GM23338 (cell line): Measurements from ENCODE around the gene KPNA4. TPM values are rescaled to one million over a fixed set of nuclear protein-coding genes. Genes with fewer than 3 reads are reported as not detected.

Experiments used
- ATAC-seq: fragments of 200-7000 bp; cut with Tn5 transposase; 3 replicates; pipeline ENCODE4 v1.9.1; 2020
- DNase-seq: peaks from one replicate; pipeline ENCODE4 v3.0.0-alpha.2; 2015; ENCODE audit warnings: low spot score
- H2AFZ ChIP-seq: fragments of 200-600 bp; sonication (generic); 2 replicates; pipeline ENCODE4 v1.8.0; 2016; ENCODE audit warnings: antibody characterized with exemption, mild to moderate bottlenecking, moderate library complexity
- H3F3A ChIP-seq: fragments of 200-600 bp; sonication (generic); replicated peaks from 2 replicates; pipeline ENCODE4 v1.8.0; 2017; ENCODE audit warnings: antibody characterized with exemption, mixed run types, low read depth
- H3K27ac ChIP-seq: fragments of 200-600 bp; sonication (generic); 2 replicates; pipeline ENCODE4 v1.6.1; 2016; ENCODE audit warnings: low read depth
- H3K27me3 ChIP-seq: fragments of 200-600 bp; sonication (generic); 2 replicates; pipeline ENCODE4 v1.8.0; 2016; ENCODE audit warnings: mild to moderate bottlenecking, mixed run types, moderate library complexity; ENCODE audit not compliant: insufficient read depth
- H3K36me3 ChIP-seq: fragments of 200-600 bp; sonication (generic); 2 replicates; pipeline ENCODE4 v1.8.0; 2016; ENCODE audit warnings: mild to moderate bottlenecking; ENCODE audit not compliant: insufficient read depth
- H3K4me1 ChIP-seq: fragments of 200-600 bp; sonication (generic); 2 replicates; pipeline ENCODE4 v1.8.0; 2016; ENCODE audit warnings: mild to moderate bottlenecking, moderate library complexity; ENCODE audit not compliant: insufficient read depth
- H3K4me2 ChIP-seq: fragments of 200-600 bp; sonication (generic); 2 replicates; pipeline ENCODE4 v1.7.1; 2017; ENCODE audit warnings: mixed run types
- H3K4me3 ChIP-seq: fragments of 200-600 bp; sonication (generic); 2 replicates; pipeline ENCODE4 v1.6.1; 2016; ENCODE audit warnings: mixed run types
- H3K79me2 ChIP-seq: fragments of 200-600 bp; sonication (generic); replicated peaks from 2 replicates; pipeline ENCODE4 v1.8.0; 2017; ENCODE audit warnings: mild to moderate bottlenecking; ENCODE audit not compliant: insufficient read depth
- H3K9me2 ChIP-seq: fragments of 200-600 bp; sonication (generic); 2 replicates; pipeline ENCODE4 v1.8.0; 2017; ENCODE audit not compliant: insufficient read depth
- H4K20me1 ChIP-seq: fragments of 200-600 bp; sonication (generic); replicated peaks from 2 replicates; pipeline ENCODE4 v1.8.0; 2017; ENCODE audit warnings: mild to moderate bottlenecking; ENCODE audit not compliant: insufficient read depth
- H3K27ac Mint-ChIP-seq: 2 replicates; pipeline ENCODE4 v1.8.0; 2020; ENCODE audit warnings: inconsistent platforms, mild to moderate bottlenecking, moderate library complexity, mixed read lengths
- H3K27me3 Mint-ChIP-seq: 3 replicates; pipeline ENCODE4 v1.8.0; 2022; ENCODE audit warnings: low read depth, mild to moderate bottlenecking, moderate library complexity, mixed read lengths, inconsistent platforms; ENCODE audit not compliant: insufficient read depth, poor library complexity
- H3K36me3 Mint-ChIP-seq: 3 replicates; pipeline ENCODE4 v1.8.0; 2021; ENCODE audit warnings: low read depth, mild to moderate bottlenecking, inconsistent platforms, moderate library complexity, mixed read lengths
- H3K4me1 Mint-ChIP-seq: 3 replicates; pipeline ENCODE4 v1.8.0; 2020; ENCODE audit warnings: mild to moderate bottlenecking, inconsistent platforms, mixed read lengths
- H3K4me3 Mint-ChIP-seq: 3 replicates; pipeline ENCODE4 v1.8.0; 2021; ENCODE audit warnings: moderate library complexity, mild to moderate bottlenecking, inconsistent platforms, mixed read lengths
- H3K9me3 Mint-ChIP-seq: 3 replicates; pipeline ENCODE4 v1.8.0; 2020; ENCODE audit warnings: moderate library complexity, mild to moderate bottlenecking, inconsistent platforms, mixed read lengths
- CREB1 ChIP-seq: fragments of 250-450 bp; sonication (Bioruptor Pico); IDR thresholded peaks from 2 replicates; pipeline ENCODE4 v1.5.0; 2020; ENCODE audit warnings: low read depth, mild to moderate bottlenecking, moderate library complexity
- EZH2 ChIP-seq: fragments of 200-600 bp; sonication (generic); IDR thresholded peaks from one replicate; pipeline ENCODE4 v1.8.0; 2017; ENCODE audit warnings: antibody characterized with exemption, mild to moderate bottlenecking, low read depth; ENCODE audit not compliant: unreplicated experiment
- EZH2phosphoT487 ChIP-seq: fragments of 200-600 bp; sonication (generic); IDR thresholded peaks from one replicate; pipeline ENCODE4 v1.8.1; 2018; ENCODE audit warnings: antibody characterized with exemption; ENCODE audit not compliant: unreplicated experiment
- JUNB ChIP-seq: IDR thresholded peaks from one replicate; pipeline ENCODE4 v1.6.1; 2016; ENCODE audit warnings: antibody characterized with exemption; ENCODE audit not compliant: unreplicated experiment
- NANOG ChIP-seq: IDR thresholded peaks from 2 replicates; pipeline ENCODE4 v1.6.1; 2016; ENCODE audit warnings: antibody characterized with exemption, borderline replicate concordance
- POLR2AphosphoS5 ChIP-seq: IDR thresholded peaks from 2 replicates; pipeline ENCODE4 v1.6.1; 2016; ENCODE audit warnings: antibody characterized with exemption, low read depth
- STAT1 ChIP-seq: IDR thresholded peaks from one replicate; pipeline ENCODE4 v1.6.1; 2016; ENCODE audit warnings: antibody characterized with exemption; ENCODE audit not compliant: unreplicated experiment
- ZNF114 ChIP-seq: fragments of 250-450 bp; sonication (Bioruptor Pico); IDR thresholded peaks from 2 replicates; pipeline ENCODE4 v1.5.0; 2020; ENCODE audit warnings: mild to moderate bottlenecking, moderate library complexity
- ZNF331 ChIP-seq: fragments of 250-450 bp; sonication (Bioruptor Pico); IDR thresholded peaks from 2 replicates; pipeline ENCODE4 v1.5.0; 2020; ENCODE audit warnings: low read depth, mild to moderate bottlenecking, moderate library complexity
- polyA plus RNA-seq: library from polyadenylated mRNA; unstranded; fragments of >200 nt; fragmentation: Nextera tagmentation; extraction: Ambion mirVana; gene quantifications from 2 replicates; pipeline ENCODE4 v1.2.1, GENCODE V29; 2016
- total RNA-seq: library from RNA; depleted of rRNA; stranded (reverse); fragments of >200 nt; shearing (Covaris generic); gene quantifications from 2 replicates; pipeline ENCODE4 v1.2.3, GENCODE V29; 2014
- TF ChIP-seq, protein P1 (sequence below): fragments of 250-450 bp; sonication (Bioruptor Pico); IDR thresholded peaks from 2 replicates; pipeline ENCODE4 v1.5.0; 2020; ENCODE audit warnings: mild to moderate bottlenecking, moderate library complexity
- TF ChIP-seq, protein P2 (sequence below), 2 experiments: fragments of 200-600 bp in 1 of 2; sonication (generic) in 1 of 2; conservative IDR thresholded peaks; 2 replicates each; pipeline versions ENCODE4 v1.5.1 to v1.6.1; 2016 to 2017; ENCODE audit warnings: antibody characterized with exemption in 2 of 2, low read depth in 2 of 2, mild to moderate bottlenecking in 2 of 2, moderate library complexity in 1 of 2
- TF ChIP-seq, protein P3 (sequence below): IDR thresholded peaks from 2 replicates; pipeline ENCODE4 v1.6.1; 2016; ENCODE audit warnings: antibody characterized with exemption
- TF ChIP-seq, protein P4 (sequence below): IDR thresholded peaks from one replicate; pipeline ENCODE4 v1.6.1; 2018; ENCODE audit warnings: antibody characterized with exemption; ENCODE audit not compliant: unreplicated experiment

Gene KPNA4
- total and polyA plus RNA-seq, 2 experiments from 2014 or later = 17.8 to 36.2 TPM

DNA sequence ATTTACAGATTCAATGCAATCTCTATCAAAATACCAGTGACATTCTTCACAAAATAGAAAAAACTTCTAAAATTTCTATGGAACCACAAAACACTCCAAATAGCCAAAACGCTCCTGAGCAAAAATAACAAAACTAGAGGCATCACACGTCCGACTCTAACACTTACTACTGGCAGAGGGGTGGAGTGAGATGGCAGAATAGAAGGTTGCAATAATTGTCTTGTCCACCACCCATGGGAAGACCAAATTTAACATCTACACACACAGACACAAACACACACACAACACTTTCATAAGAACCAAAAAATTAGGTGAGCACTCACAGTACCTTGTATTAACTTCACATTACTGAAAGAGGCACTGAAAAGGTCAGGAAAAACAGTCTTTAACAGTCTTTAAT lies 21.3 kb upstream of the KPNA4 start:
- H3K4me2 ChIP-seq = no peak overlapping the region
- H2AFZ ChIP-seq = no peak overlapping the region; the same call in 1 of the 2 replicates
- H3K27ac Mint-ChIP-seq = no peak overlapping the region
- no peaks in the 10 kb centered on the region for H3K36me3 Mint-ChIP-seq
- no peak overlapping the region for H3K4me3 ChIP-seq
- no peaks in the 10 kb centered on the region for H3K9me3 Mint-ChIP-seq
- H3F3A ChIP-seq = no peaks in the 10 kb centered on the region
- DNase-seq (no peak), ATAC-seq (no peak)
- H3K27me3 Mint-ChIP-seq = peaks cover 3% of the 10 kb centered on the region
- H3K4me1 Mint-ChIP-seq = no peaks in the 10 kb centered on the region
- H3K4me1 ChIP-seq = no peaks in the 10 kb centered on the region
- H3K4me3 Mint-ChIP-seq = no peak overlapping the region
- no peaks in the 10 kb centered on the region for H3K36me3 ChIP-seq
- H3K9me2 ChIP-seq = no peaks in the 10 kb centered on the region
- no peak overlapping the region for H3K27ac ChIP-seq
- no peaks in the 10 kb centered on the region for H3K79me2 ChIP-seq
- TF ChIP-seq NANOG = no peak
- TF ChIP-seq STAT1 = no peak
- TF ChIP-seq POLR2AphosphoS5 = no peak
- no peak for TF ChIP-seq ZNF331
- no peak for TF ChIP-seq EZH2phosphoT487
- TF ChIP-seq, protein P1, sequence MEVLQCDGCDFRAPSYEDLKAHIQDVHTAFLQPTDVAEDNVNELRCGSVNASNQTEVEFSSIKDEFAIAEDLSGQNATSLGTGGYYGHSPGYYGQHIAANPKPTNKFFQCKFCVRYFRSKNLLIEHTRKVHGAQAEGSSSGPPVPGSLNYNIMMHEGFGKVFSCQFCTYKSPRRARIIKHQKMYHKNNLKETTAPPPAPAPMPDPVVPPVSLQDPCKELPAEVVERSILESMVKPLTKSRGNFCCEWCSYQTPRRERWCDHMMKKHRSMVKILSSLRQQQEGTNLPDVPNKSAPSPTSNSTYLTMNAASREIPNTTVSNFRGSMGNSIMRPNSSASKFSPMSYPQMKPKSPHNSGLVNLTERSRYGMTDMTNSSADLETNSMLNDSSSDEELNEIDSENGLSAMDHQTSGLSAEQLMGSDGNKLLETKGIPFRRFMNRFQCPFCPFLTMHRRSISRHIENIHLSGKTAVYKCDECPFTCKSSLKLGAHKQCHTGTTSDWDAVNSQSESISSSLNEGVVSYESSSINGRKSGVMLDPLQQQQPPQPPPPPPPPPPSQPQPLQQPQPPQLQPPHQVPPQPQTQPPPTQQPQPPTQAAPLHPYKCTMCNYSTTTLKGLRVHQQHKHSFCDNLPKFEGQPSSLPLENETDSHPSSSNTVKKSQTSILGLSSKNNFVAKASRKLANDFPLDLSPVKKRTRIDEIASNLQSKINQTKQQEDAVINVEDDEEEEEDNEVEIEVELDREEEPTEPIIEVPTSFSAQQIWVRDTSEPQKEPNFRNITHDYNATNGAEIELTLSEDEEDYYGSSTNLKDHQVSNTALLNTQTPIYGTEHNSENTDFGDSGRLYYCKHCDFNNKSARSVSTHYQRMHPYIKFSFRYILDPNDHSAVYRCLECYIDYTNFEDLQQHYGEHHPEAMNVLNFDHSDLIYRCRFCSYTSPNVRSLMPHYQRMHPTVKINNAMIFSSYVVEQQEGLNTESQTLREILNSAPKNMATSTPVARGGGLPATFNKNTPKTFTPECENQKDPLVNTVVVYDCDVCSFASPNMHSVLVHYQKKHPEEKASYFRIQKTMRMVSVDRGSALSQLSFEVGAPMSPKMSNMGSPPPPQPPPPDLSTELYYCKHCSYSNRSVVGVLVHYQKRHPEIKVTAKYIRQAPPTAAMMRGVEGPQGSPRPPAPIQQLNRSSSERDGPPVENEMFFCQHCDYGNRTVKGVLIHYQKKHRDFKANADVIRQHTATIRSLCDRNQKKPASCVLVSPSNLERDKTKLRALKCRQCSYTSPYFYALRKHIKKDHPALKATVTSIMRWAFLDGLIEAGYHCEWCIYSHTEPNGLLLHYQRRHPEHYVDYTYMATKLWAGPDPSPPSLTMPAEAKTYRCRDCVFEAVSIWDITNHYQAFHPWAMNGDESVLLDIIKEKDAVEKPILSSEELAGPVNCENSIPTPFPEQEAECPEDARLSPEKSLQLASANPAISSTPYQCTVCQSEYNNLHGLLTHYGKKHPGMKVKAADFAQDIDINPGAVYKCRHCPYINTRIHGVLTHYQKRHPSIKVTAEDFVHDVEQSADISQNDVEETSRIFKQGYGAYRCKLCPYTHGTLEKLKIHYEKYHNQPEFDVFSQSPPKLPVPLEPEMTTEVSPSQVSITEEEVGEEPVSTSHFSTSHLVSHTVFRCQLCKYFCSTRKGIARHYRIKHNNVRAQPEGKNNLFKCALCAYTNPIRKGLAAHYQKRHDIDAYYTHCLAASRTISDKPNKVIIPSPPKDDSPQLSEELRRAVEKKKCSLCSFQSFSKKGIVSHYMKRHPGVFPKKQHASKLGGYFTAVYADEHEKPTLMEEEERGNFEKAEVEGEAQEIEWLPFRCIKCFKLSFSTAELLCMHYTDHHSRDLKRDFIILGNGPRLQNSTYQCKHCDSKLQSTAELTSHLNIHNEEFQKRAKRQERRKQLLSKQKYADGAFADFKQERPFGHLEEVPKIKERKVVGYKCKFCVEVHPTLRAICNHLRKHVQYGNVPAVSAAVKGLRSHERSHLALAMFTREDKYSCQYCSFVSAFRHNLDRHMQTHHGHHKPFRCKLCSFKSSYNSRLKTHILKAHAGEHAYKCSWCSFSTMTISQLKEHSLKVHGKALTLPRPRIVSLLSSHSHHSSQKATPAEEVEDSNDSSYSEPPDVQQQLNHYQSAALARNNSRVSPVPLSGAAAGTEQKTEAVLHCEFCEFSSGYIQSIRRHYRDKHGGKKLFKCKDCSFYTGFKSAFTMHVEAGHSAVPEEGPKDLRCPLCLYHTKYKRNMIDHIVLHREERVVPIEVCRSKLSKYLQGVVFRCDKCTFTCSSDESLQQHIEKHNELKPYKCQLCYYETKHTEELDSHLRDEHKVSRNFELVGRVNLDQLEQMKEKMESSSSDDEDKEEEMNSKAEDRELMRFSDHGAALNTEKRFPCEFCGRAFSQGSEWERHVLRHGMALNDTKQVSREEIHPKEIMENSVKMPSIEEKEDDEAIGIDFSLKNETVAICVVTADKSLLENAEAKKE (CRISPR knock-in tag) = no peak
- TF ChIP-seq, protein P2, sequence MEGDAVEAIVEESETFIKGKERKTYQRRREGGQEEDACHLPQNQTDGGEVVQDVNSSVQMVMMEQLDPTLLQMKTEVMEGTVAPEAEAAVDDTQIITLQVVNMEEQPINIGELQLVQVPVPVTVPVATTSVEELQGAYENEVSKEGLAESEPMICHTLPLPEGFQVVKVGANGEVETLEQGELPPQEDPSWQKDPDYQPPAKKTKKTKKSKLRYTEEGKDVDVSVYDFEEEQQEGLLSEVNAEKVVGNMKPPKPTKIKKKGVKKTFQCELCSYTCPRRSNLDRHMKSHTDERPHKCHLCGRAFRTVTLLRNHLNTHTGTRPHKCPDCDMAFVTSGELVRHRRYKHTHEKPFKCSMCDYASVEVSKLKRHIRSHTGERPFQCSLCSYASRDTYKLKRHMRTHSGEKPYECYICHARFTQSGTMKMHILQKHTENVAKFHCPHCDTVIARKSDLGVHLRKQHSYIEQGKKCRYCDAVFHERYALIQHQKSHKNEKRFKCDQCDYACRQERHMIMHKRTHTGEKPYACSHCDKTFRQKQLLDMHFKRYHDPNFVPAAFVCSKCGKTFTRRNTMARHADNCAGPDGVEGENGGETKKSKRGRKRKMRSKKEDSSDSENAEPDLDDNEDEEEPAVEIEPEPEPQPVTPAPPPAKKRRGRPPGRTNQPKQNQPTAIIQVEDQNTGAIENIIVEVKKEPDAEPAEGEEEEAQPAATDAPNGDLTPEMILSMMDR (conservative IDR thresholded peaks at IDR 0.05; ENCODE audit: low read depth in 2 of 2) = no peak
- TF ChIP-seq CREB1 (CRISPR knock-in tag) = no peak
- TF ChIP-seq ZNF114 (CRISPR knock-in tag) = no peak
- TF ChIP-seq, protein P3, sequence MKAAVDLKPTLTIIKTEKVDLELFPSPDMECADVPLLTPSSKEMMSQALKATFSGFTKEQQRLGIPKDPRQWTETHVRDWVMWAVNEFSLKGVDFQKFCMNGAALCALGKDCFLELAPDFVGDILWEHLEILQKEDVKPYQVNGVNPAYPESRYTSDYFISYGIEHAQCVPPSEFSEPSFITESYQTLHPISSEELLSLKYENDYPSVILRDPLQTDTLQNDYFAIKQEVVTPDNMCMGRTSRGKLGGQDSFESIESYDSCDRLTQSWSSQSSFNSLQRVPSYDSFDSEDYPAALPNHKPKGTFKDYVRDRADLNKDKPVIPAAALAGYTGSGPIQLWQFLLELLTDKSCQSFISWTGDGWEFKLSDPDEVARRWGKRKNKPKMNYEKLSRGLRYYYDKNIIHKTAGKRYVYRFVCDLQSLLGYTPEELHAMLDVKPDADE = no peak
- TF ChIP-seq JUNB = no peak
- TF ChIP-seq EZH2 = no peak
- TF ChIP-seq, protein P4, sequence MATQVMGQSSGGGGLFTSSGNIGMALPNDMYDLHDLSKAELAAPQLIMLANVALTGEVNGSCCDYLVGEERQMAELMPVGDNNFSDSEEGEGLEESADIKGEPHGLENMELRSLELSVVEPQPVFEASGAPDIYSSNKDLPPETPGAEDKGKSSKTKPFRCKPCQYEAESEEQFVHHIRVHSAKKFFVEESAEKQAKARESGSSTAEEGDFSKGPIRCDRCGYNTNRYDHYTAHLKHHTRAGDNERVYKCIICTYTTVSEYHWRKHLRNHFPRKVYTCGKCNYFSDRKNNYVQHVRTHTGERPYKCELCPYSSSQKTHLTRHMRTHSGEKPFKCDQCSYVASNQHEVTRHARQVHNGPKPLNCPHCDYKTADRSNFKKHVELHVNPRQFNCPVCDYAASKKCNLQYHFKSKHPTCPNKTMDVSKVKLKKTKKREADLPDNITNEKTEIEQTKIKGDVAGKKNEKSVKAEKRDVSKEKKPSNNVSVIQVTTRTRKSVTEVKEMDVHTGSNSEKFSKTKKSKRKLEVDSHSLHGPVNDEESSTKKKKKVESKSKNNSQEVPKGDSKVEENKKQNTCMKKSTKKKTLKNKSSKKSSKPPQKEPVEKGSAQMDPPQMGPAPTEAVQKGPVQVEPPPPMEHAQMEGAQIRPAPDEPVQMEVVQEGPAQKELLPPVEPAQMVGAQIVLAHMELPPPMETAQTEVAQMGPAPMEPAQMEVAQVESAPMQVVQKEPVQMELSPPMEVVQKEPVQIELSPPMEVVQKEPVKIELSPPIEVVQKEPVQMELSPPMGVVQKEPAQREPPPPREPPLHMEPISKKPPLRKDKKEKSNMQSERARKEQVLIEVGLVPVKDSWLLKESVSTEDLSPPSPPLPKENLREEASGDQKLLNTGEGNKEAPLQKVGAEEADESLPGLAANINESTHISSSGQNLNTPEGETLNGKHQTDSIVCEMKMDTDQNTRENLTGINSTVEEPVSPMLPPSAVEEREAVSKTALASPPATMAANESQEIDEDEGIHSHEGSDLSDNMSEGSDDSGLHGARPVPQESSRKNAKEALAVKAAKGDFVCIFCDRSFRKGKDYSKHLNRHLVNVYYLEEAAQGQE = no peak
- H4K20me1 ChIP-seq = no peaks in the 10 kb centered on the region
- H3K27me3 ChIP-seq = no peaks in the 10 kb centered on the region
